Activated CD4-positive, alpha-beta T cell treated with anti-CD3 and anti-CD28 coated beads, Interleukin-2, amount 50 U/mL, for 24 hours (primary cell): Measurements from ENCODE around the gene TNFRSF8.

Source experiments
- DNase-seq, 2 donors: peaks; one replicate each; pipeline ENCODE4 v3.0.0-alpha.2; 2020; ENCODE audit warnings: low read depth in 1 of 2, low spot score in 1 of 2

Gene TNFRSF8

DNA sequence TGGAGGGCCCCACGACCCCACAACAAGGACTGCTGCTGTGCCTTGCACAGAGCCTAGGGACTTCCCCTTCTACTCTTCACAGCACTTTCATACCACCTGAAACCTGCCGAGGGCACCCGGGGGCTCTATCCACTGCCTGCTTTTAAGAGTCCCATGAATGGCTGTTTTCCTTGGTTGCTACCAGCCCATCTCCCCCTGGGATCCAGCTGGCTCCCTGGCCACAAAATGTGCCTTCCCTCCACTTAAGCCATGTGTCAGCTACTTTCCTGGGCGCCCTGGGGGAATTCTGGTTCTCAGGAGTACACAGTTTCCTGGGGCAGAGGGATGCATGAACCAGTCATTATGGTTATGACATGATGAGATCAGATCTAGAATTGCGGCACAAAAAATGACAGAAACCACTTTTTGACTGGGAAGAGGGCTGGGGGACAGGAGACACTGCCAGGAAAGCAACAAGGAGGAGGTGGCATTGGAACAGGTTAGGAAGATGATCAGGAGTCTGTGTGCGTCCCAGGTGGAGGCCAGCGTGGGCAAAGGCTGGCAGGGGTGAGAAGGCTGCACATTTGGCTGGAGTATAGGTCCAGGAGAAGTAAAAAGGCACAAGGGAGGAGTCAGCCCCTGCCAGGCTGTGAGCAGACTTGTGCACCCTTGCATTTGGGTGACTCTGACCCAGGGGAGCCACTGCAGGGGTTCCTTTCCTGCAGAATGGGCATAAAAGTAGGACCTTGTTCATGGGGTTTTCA is 3.2 kb upstream of the TNFRSF8 start:
- no peak for DNase-seq

DNA sequence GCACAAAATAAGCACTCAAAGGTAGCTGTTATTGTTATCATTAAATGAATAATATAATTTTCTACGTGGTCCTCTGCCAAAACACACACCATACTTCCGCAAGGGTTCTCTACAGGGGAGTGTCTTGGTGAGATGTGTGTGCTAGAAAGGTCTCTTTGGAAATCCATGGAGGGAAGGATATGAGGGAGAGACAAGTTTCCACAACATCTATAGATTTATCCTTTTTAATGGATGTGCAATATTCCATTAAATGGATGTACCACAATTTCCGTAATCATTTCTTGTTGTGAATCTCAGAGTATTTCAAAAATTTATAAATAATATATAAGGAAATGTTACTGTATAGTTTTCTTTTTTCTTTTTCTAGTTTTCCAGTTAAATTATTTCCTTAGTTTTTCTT is 2.6 kb upstream of the TNFRSF8 start:
- DNase-seq = no peak

DNA sequence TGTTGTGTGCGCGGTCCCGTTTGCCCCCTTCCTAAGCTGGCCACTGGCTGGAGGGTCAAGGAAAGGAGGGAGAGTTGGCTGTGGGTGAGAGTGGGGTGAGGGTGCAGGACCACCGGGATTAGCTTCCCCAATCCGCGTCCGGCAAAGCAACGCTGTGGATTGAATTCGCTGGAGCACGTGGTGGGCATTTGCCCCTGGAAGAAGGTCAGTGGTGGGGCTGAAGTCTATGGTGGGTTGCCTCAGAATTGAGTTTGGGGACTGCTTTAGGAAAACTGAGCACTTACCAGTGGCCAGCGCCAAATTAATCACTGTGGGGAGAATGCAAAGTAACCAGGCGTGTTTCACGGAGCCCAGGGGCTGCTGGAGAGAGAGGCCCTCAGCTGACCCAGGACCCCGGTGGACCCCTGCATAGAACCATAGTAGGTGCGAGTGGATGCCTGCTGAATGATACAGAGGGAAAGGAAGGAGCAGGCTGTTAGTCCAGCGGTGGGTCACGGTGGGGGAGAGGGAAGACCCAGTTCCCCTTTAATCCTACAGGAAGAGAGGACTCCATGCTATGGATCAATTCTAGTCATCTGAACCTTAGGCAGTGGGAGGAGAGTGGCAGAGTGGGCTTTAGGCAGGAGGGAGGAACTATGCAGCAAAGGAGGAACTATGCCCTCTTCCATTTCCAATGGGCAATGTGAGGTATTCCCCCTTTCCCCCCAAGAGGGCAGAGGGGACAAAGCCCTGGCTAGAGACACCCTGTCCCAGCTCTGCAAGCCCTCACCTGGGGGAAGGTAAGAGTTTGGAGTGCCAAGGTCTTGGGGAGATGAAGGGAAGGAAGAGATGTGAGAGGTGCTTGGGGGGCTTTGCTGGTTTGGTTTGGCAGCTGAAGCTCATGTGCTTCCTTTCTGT is 1.2 kb downstream of the TNFRSF8 start:
- no peak for DNase-seq

DNA sequence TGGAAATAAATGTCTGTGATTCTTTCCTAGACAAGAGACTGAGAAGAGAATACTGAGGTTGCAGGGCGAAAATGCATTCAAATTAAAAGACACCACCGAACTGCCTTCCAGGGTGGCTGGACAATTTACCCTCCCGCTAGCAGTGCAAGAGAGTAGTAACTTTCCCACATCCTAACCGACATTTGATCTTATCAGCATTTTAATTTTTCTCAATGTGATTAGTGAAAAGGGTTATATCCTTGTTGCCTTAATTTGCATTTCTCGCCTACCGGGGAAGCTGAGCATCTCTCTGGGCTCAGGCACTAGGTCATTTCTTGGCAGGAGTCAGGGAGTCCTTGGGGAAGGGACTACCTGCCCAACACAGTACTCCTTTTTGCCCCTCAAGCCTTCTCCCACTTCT is 2.8 kb downstream of the TNFRSF8 start:
- DNase-seq = no peak

- DNase-seq = no peak
Measured at GRCh38 chr1:12067900-12068821, 5.1 kb downstream of the TNFRSF8 start.

DNA sequence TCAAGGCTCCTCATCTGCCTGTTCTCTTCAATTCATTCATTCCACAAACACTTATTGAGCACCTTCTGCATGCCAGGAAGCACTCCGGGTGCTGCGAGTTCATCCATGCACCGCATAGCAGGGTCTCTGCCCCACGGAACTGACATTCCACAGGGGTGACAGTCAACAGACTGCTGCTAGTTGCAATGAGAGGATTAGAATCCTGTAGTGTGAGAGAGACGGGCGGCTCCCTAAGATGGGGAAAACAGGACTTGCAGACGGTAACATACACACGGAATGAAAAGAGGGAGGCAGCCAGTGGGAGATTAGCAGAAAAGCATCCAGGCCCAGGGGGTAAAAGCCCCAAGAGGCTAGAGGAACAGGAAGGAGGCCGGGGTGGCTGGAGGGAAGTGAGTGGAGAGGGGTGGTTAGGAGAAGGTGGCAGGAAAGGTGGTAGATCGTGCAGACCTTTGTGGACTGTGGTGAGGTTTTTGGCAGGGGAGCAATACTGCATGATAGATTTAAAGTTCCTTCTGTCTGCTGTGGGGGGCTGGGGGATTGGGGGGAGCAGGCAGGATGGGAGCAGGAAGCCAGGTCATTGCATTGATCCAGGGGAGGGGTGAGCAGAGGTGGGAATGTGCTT is 6.6 kb downstream of the TNFRSF8 start:
- DNase-seq = no peak

DNA sequence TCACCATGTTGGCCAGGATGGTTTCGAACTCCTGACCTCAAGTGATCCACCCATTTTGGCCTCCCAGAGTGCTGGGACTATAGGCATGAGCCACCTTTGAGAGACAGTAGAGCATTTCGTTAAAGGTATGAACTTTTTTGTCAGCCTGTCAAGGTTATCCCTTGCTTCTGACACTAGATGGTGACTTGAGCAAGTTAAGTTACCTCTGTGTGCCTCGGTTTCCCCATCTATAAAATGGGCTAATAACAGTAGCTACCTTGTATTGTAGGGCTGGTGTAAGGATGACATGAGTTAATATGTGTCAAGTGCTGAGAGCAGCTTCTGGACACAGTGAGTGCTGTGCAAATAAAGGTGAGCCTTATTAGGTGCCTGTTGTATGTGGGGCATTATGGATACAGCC is 8.8 kb downstream of the TNFRSF8 start:
- DNase-seq = no peak

DNA sequence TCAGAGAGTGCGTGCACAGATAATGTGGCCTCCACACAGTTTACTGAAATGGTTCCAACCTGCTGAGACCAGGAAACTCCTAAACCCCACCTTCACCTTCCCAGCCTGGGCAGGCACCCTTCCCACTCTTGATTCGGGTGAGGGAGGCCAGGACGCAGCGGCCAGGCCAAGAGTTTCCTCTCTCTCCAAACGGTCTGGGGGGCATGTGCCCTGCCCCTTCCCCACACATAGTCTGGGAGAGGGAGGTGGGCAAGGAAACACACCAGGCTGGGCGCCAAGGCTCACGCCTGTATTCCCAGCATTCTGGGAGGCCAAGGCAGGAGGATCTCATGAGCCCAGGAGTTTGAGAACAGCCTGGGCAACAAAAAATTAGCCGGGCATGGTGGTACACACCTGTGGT is 9.6 kb downstream of the TNFRSF8 start:
- DNase-seq = no peak

GRCh38 chr1:12073796-12074195 is 10.7 kb downstream of the TNFRSF8 start:
- no peak for DNase-seq

DNA sequence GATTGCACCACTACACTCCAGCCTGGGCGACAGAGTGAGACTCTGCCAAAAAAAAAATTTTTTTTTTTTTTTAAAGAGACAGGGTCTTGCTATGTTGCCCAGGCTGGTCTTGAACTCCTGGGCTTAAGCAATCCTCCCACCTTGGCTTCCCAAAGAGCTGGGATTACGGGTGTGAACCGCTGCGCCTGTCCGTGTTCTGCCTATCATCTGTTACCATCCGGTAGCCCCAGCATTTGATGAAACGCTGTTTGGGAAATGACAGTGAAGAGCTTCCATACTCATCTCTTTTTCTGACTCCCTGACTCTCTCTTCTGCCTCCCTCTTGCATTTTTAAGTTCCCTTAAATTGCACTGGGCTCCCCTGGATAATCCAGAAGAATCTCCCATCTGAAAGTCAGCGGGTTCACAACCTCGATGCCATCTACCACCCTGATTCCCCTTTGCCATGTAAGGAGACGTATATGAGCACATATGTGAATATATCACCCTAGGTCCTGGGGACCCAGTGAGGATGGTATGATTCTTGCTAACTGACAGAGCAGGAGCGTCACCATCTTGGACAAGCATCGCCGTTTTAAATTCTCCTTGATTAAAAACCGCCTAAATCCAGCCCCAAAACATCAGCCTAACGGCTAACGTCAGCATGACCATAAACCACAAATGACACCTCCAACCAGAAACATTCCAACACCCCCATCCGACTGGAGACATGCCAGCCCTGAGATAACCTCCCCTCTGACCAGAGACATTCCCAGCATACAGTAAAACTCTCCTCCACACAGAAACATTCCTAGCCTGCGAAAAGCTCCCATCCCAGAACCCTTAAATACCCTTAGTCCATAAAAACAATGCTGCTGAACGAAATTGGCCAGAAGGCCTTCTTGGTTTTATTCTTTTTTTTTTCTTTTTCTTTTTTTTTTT is 12.4 kb downstream of the TNFRSF8 start:
- no peak for DNase-seq

GRCh38 chr1:12076425-12077005 is 13.4 kb downstream of the TNFRSF8 start:
- DNase-seq = no peak

GRCh38 chr1:12078575-12078937 is 15.5 kb downstream of the TNFRSF8 start:
- DNase-seq = no peak

DNA sequence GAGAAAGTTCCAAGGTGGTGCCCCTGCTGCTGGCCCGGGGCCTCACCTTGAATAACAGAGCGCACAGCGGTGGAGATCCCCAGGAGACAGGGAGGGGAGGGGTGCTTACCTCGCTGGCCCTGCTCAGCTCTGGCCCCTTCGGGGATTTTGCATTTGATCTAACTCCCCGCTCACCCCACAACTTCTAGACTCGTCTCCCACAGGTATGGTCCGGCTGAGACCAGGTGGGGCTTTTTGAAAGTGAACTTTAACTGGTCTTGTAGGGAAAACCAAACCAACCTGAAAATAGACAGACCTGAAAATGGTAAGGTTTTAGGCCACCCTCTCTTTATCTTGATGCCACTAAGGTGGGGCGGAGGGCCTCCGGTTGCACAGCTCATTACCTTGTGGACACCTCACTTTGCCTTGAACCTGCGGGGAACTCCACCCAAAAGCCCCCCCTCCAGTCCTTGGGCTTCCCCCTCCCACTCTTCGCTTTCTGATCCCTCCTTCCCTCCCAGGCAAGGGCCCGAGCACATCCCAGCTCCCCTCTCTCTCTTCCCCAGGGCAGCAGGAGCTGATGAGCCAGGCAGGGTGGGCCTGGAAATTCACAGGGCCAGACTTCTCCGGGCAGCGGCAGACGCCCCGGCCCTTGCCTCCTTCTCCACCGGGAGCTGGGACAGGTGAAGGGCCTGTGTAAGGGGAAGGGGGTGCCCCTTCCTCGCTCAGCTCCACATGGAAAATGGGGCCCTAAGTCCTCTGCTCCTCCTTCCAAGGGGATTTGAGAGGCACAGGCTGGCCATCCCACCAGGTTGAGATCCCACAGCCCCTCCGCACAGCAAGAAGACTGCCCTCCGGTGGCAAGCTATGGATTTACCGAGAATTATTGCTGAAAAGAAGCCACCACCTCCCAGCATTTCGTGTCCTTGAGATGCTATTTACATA is 16.1 kb downstream of the TNFRSF8 start:
- DNase-seq = no peak

- DNase-seq = no peak
Measured at GRCh38 chr1:12080156-12080555, 17.1 kb downstream of the TNFRSF8 start.

- DNase-seq = no peak
Measured at GRCh38 chr1:12080773-12081556, 17.9 kb downstream of the TNFRSF8 start.

DNA sequence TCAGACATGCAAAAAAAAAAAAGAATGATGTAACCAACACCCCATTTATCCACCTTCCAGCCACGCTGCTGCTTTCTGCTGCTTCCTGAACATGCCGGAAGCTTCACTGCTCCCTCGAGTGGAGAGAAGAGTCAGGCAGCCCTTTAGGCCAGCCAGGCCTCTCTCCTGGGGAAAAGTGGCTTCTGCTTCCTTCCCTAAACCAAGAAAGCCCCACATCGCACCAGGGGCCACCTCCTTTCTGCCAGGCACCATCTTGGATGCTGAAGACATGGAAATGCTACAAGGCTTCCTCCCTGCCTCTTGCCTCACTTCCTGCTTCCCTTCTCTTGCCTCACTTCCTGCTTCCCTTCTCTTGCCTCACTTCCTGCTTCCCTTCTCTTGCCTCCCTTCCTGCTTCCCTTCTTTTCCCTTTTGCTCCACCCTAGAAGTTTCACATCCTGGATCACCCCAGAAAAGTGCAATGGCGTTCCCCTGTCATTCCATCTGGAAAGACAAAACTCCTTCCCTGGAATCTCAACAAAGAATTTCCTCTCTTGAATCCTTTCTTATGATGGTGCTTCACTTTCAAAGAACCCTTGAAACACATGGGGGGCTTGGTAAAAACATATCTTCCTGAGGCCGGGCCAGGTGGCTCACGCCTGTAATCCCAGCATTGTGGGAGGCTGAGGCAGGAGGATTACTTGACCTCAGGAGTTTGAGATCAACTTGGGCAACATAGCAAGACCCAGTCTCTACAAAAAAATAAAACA is 18.7 kb downstream of the TNFRSF8 start:
- DNase-seq = no peak

GRCh38 chr1:12082988-12083387 is 19.9 kb downstream of the TNFRSF8 start:
- no peak for DNase-seq
